GM23338 (cell line): ENCODE data around the gene EMC9. TPM values are rescaled to one million over a fixed set of nuclear protein-coding genes. Genes with fewer than 3 reads are reported as not detected.
A peak's percentile ranks its signal among the peaks of the same experiment; 100 is the strongest.

ENCODE experiments used
- ATAC-seq: fragments of 200-7000 bp; cut with Tn5 transposase; 3 replicates; pipeline ENCODE4 v1.9.1; 2020
- DNase-seq: peaks from one replicate; pipeline ENCODE4 v3.0.0-alpha.2; 2015; ENCODE audit warnings: low spot score
- H2AFZ ChIP-seq: fragments of 200-600 bp; sonication (generic); 2 replicates; pipeline ENCODE4 v1.8.0; 2016; ENCODE audit warnings: antibody characterized with exemption, mild to moderate bottlenecking, moderate library complexity
- H3F3A ChIP-seq: fragments of 200-600 bp; sonication (generic); replicated peaks from 2 replicates; pipeline ENCODE4 v1.8.0; 2017; ENCODE audit warnings: antibody characterized with exemption, mixed run types, low read depth
- H3K27ac ChIP-seq: fragments of 200-600 bp; sonication (generic); 2 replicates; pipeline ENCODE4 v1.6.1; 2016; ENCODE audit warnings: low read depth
- H3K27me3 ChIP-seq: fragments of 200-600 bp; sonication (generic); 2 replicates; pipeline ENCODE4 v1.8.0; 2016; ENCODE audit warnings: mild to moderate bottlenecking, mixed run types, moderate library complexity; ENCODE audit not compliant: insufficient read depth
- H3K36me3 ChIP-seq: fragments of 200-600 bp; sonication (generic); 2 replicates; pipeline ENCODE4 v1.8.0; 2016; ENCODE audit warnings: mild to moderate bottlenecking; ENCODE audit not compliant: insufficient read depth
- H3K4me1 ChIP-seq: fragments of 200-600 bp; sonication (generic); 2 replicates; pipeline ENCODE4 v1.8.0; 2016; ENCODE audit warnings: mild to moderate bottlenecking, moderate library complexity; ENCODE audit not compliant: insufficient read depth
- H3K4me2 ChIP-seq: fragments of 200-600 bp; sonication (generic); 2 replicates; pipeline ENCODE4 v1.7.1; 2017; ENCODE audit warnings: mixed run types
- H3K4me3 ChIP-seq: fragments of 200-600 bp; sonication (generic); 2 replicates; pipeline ENCODE4 v1.6.1; 2016; ENCODE audit warnings: mixed run types
- H3K79me2 ChIP-seq: fragments of 200-600 bp; sonication (generic); replicated peaks from 2 replicates; pipeline ENCODE4 v1.8.0; 2017; ENCODE audit warnings: mild to moderate bottlenecking; ENCODE audit not compliant: insufficient read depth
- H3K9me2 ChIP-seq: fragments of 200-600 bp; sonication (generic); 2 replicates; pipeline ENCODE4 v1.8.0; 2017; ENCODE audit not compliant: insufficient read depth
- H4K20me1 ChIP-seq: fragments of 200-600 bp; sonication (generic); replicated peaks from 2 replicates; pipeline ENCODE4 v1.8.0; 2017; ENCODE audit warnings: mild to moderate bottlenecking; ENCODE audit not compliant: insufficient read depth
- H3K27ac Mint-ChIP-seq: 2 replicates; pipeline ENCODE4 v1.8.0; 2020; ENCODE audit warnings: inconsistent platforms, mild to moderate bottlenecking, moderate library complexity, mixed read lengths
- H3K27me3 Mint-ChIP-seq: 3 replicates; pipeline ENCODE4 v1.8.0; 2022; ENCODE audit warnings: low read depth, mild to moderate bottlenecking, moderate library complexity, mixed read lengths, inconsistent platforms; ENCODE audit not compliant: insufficient read depth, poor library complexity
- H3K36me3 Mint-ChIP-seq: 3 replicates; pipeline ENCODE4 v1.8.0; 2021; ENCODE audit warnings: low read depth, mild to moderate bottlenecking, inconsistent platforms, moderate library complexity, mixed read lengths
- H3K4me1 Mint-ChIP-seq: 3 replicates; pipeline ENCODE4 v1.8.0; 2020; ENCODE audit warnings: mild to moderate bottlenecking, inconsistent platforms, mixed read lengths
- H3K4me3 Mint-ChIP-seq: 3 replicates; pipeline ENCODE4 v1.8.0; 2021; ENCODE audit warnings: moderate library complexity, mild to moderate bottlenecking, inconsistent platforms, mixed read lengths
- H3K9me3 Mint-ChIP-seq: 3 replicates; pipeline ENCODE4 v1.8.0; 2020; ENCODE audit warnings: moderate library complexity, mild to moderate bottlenecking, inconsistent platforms, mixed read lengths
- EZH2 ChIP-seq: fragments of 200-600 bp; sonication (generic); IDR thresholded peaks from one replicate; pipeline ENCODE4 v1.8.0; 2017; ENCODE audit warnings: antibody characterized with exemption, mild to moderate bottlenecking, low read depth; ENCODE audit not compliant: unreplicated experiment
- JUNB ChIP-seq: IDR thresholded peaks from one replicate; pipeline ENCODE4 v1.6.1; 2016; ENCODE audit warnings: antibody characterized with exemption; ENCODE audit not compliant: unreplicated experiment
- POLR2AphosphoS5 ChIP-seq: IDR thresholded peaks from 2 replicates; pipeline ENCODE4 v1.6.1; 2016; ENCODE audit warnings: antibody characterized with exemption, low read depth
- REST ChIP-seq: IDR thresholded peaks from one replicate; pipeline ENCODE4 v1.6.1; 2018; ENCODE audit warnings: antibody characterized with exemption; ENCODE audit not compliant: unreplicated experiment
- STAT1 ChIP-seq: IDR thresholded peaks from one replicate; pipeline ENCODE4 v1.6.1; 2016; ENCODE audit warnings: antibody characterized with exemption; ENCODE audit not compliant: unreplicated experiment
- ZNF114 ChIP-seq: fragments of 250-450 bp; sonication (Bioruptor Pico); IDR thresholded peaks from 2 replicates; pipeline ENCODE4 v1.5.0; 2020; ENCODE audit warnings: mild to moderate bottlenecking, moderate library complexity
- polyA plus RNA-seq: library from polyadenylated mRNA; unstranded; fragments of >200 nt; fragmentation: Nextera tagmentation; extraction: Ambion mirVana; gene quantifications from 2 replicates; pipeline ENCODE4 v1.2.1, GENCODE V29; 2016
- total RNA-seq: library from RNA; depleted of rRNA; stranded (reverse); fragments of >200 nt; shearing (Covaris generic); gene quantifications from 2 replicates; pipeline ENCODE4 v1.2.3, GENCODE V29; 2014
- TF ChIP-seq, protein P1 (sequence below): fragments of 250-450 bp; sonication (Bioruptor Pico); IDR thresholded peaks from 2 replicates; pipeline ENCODE4 v1.5.0; 2020; ENCODE audit warnings: mild to moderate bottlenecking, moderate library complexity

EMC9 gene
- total and polyA plus RNA-seq, 2 experiments from 2014 or later = 30.0 to 64.2 TPM

DNA sequence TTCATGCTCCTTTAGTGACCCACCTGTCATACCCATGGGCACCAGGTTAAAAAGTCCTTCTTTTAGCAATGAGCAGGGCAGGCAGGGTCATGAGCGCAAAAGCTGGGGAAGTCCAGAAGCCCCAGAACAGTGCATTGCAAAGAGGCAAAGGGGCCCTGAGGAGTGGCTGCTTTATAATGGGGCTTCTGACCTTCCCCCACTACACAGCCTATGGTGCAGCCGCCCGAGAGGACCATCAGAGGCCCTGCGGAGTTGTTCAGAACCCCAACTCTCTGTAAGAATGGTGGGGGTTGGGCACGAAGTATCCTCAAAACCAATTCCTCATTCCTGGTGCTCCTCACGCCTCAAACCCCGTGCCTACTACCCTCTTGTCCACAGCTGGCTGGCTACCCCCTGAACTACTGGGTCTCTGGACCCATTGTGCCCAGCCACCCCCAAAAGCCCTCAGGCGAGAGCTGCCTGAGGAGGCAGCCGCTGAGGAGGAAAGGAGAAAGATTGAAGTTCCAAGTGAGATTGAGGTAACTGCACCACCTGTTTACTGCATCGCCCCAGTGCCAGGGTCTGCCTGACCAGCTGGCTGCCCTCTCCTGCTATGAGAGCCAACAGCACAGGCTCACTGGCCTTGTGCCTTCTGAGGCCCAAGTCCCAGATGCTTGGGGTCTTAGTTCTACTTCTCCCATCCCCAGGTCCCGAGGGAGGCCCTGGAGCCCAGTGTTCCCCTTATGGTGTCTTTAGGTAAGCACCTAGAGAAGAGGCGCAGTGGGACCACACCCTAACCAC, 37.2 kb upstream of the EMC9 start:
- Histone ChIP-seq H3K79me2 (no peaks in the 10 kb centered on the region), H4K20me1 (no peaks in the 10 kb centered on the region; the same call in none of the 2 replicates), H3K9me2 (no peaks in the 10 kb centered on the region), H3K4me2 (no peak overlapping the region), H2AFZ (no peak overlapping the region), H3K27me3 (no peaks in the 10 kb centered on the region), H3K36me3 (no peaks in the 10 kb centered on the region; the same call in 1 of the 2 replicates), H3F3A (no peaks in the 10 kb centered on the region), H3K27ac (no peak overlapping the region), H3K4me1 (no peaks in the 10 kb centered on the region), H3K4me3 (no peak overlapping the region)
- Mint-ChIP-seq H3K27me3 (peaks cover 27% of the 10 kb centered on the region), H3K27ac (peak overlapping the region; percentile 78), H3K4me3 (no peak overlapping the region), H3K36me3 (peaks cover 58% of the 10 kb centered on the region), H3K9me3 (peaks cover 3% of the 10 kb centered on the region; the same call in 2 of the 3 replicates), H3K4me1 (no peaks in the 10 kb centered on the region)
- DNase-seq (no peak), ATAC-seq (no peak)
- TF ChIP-seq POLR2AphosphoS5 = no peak
- no peak for TF ChIP-seq EZH2
- TF ChIP-seq JUNB = no peak
- TF ChIP-seq STAT1 = no peak
- no peak for TF ChIP-seq REST
- TF ChIP-seq ZNF114 = no peak

DNA sequence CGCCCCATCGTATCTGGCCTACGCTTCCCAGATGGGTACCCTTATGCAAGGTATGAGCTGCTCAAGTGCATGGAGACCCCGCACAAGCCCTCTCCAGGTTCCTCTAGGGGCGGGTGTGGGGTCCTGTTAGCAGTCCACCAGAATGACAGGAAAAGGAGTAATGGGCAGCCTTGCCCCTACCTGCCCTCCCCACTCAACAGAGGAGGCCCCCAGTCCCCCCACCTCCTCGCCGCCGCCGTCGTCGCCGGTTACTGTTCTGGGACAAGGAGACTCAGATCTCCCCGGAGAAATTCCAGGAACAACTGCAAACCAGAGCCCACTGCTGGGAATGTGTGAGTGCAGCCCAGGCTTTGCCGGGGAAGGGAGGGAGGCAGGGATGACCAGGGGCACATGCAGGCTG, 36.5 kb upstream of the EMC9 start:
- Mint-ChIP-seq H3K36me3 (peaks cover 59% of the 10 kb centered on the region), H3K27me3 (peaks cover 27% of the 10 kb centered on the region), H3K27ac (no peak overlapping the region), H3K4me3 (no peak overlapping the region), H3K4me1 (0 out of 3 replicates have a peak, but pooled peaks cover 2% of the 10 kb centered on the region), H3K9me3 (peaks cover 3% of the 10 kb centered on the region; the same call in 1 of the 3 replicates)
- no peaks in the 10 kb centered on the region; the same call in 1 of the 2 replicates for H3K36me3 ChIP-seq
- no peak overlapping the region for H3K4me2 ChIP-seq
- no peaks in the 10 kb centered on the region; the same call in 1 of the 2 replicates for H4K20me1 ChIP-seq
- H3K79me2 ChIP-seq = no peaks in the 10 kb centered on the region
- H3K4me3 ChIP-seq = no peak overlapping the region
- DNase-seq (no peak), ATAC-seq (no peak)
- H2AFZ ChIP-seq = no peak overlapping the region
- H3F3A ChIP-seq = no peaks in the 10 kb centered on the region
- H3K27me3 ChIP-seq = no peaks in the 10 kb centered on the region
- no peak overlapping the region for H3K27ac ChIP-seq
- H3K9me2 ChIP-seq = no peaks in the 10 kb centered on the region
- no peaks in the 10 kb centered on the region for H3K4me1 ChIP-seq
- no peak for TF ChIP-seq JUNB
- TF ChIP-seq REST = no peak
- TF ChIP-seq, protein P1, sequence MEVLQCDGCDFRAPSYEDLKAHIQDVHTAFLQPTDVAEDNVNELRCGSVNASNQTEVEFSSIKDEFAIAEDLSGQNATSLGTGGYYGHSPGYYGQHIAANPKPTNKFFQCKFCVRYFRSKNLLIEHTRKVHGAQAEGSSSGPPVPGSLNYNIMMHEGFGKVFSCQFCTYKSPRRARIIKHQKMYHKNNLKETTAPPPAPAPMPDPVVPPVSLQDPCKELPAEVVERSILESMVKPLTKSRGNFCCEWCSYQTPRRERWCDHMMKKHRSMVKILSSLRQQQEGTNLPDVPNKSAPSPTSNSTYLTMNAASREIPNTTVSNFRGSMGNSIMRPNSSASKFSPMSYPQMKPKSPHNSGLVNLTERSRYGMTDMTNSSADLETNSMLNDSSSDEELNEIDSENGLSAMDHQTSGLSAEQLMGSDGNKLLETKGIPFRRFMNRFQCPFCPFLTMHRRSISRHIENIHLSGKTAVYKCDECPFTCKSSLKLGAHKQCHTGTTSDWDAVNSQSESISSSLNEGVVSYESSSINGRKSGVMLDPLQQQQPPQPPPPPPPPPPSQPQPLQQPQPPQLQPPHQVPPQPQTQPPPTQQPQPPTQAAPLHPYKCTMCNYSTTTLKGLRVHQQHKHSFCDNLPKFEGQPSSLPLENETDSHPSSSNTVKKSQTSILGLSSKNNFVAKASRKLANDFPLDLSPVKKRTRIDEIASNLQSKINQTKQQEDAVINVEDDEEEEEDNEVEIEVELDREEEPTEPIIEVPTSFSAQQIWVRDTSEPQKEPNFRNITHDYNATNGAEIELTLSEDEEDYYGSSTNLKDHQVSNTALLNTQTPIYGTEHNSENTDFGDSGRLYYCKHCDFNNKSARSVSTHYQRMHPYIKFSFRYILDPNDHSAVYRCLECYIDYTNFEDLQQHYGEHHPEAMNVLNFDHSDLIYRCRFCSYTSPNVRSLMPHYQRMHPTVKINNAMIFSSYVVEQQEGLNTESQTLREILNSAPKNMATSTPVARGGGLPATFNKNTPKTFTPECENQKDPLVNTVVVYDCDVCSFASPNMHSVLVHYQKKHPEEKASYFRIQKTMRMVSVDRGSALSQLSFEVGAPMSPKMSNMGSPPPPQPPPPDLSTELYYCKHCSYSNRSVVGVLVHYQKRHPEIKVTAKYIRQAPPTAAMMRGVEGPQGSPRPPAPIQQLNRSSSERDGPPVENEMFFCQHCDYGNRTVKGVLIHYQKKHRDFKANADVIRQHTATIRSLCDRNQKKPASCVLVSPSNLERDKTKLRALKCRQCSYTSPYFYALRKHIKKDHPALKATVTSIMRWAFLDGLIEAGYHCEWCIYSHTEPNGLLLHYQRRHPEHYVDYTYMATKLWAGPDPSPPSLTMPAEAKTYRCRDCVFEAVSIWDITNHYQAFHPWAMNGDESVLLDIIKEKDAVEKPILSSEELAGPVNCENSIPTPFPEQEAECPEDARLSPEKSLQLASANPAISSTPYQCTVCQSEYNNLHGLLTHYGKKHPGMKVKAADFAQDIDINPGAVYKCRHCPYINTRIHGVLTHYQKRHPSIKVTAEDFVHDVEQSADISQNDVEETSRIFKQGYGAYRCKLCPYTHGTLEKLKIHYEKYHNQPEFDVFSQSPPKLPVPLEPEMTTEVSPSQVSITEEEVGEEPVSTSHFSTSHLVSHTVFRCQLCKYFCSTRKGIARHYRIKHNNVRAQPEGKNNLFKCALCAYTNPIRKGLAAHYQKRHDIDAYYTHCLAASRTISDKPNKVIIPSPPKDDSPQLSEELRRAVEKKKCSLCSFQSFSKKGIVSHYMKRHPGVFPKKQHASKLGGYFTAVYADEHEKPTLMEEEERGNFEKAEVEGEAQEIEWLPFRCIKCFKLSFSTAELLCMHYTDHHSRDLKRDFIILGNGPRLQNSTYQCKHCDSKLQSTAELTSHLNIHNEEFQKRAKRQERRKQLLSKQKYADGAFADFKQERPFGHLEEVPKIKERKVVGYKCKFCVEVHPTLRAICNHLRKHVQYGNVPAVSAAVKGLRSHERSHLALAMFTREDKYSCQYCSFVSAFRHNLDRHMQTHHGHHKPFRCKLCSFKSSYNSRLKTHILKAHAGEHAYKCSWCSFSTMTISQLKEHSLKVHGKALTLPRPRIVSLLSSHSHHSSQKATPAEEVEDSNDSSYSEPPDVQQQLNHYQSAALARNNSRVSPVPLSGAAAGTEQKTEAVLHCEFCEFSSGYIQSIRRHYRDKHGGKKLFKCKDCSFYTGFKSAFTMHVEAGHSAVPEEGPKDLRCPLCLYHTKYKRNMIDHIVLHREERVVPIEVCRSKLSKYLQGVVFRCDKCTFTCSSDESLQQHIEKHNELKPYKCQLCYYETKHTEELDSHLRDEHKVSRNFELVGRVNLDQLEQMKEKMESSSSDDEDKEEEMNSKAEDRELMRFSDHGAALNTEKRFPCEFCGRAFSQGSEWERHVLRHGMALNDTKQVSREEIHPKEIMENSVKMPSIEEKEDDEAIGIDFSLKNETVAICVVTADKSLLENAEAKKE (CRISPR knock-in tag) = no peak
